ENCODE results near the gene APOBR.

DNA sequence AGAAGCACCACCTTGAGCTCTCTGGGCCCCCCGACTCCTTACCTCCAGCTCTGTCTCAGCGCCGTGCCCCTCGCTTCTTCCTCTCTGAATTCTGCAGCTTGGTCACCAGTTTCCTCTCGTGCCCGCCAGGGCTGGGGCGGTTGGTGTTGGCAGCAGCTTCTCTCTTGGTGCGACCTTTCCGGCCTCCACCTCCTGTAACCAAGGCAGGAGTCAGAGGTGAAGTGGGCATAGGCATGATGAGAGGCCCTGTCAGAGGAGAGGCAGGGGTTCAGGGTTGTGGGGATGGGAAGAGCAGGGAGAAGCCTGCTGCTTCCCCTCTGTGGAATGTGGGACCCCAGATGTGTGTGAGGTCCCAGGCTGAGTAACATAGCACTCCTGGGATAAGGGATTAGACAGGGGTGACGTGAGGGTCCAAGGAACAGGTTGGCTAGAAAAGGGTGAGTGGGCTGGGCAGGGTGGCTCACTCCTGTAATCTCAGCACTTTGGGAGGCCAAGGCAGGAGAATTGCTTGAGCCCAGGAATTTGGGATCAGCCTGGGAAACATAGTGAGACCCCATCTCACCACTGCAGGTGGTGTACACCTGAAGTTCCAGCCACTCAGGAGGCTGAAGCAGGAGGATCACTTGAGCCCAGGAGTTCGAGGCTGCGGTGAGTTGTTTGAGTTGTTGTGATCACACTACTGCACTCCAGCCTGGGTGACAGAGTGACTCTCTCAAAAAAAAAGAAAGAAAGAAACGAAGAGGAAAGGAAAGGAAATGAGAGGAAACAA lies 43.7 kb downstream of the APOBR start:
- TF ChIP-seq CTCF (IDR thresholded peaks at IDR 0.05; ENCODE audit: extremely low read depth in 1 of 2, insufficient read depth in 1 of 2, low read depth in 1 of 2, low read length in 2 of 2) (no peak), POLR2A (IDR thresholded peaks at IDR 0.05; ENCODE audit: low read depth, low read length) (no peak), JUN (IDR thresholded peaks at IDR 0.05; ENCODE audit: borderline replicate concordance, insufficient read depth, insufficient read length, low read depth) (no peak), POLR2AphosphoS5 (IDR thresholded peaks at IDR 0.05; ENCODE audit: insufficient read depth, low read depth, low read length) (no peak), EZH2 (IDR thresholded peaks at IDR 0.05; ENCODE audit: borderline replicate concordance, low read depth, low read length, severe bottlenecking) (no peak), GATA2 (IDR thresholded peaks at IDR 0.05; ENCODE audit: insufficient read depth, insufficient read length, low read depth, low read length) (no peak)

Data from endothelial cell of umbilical vein (primary cell).